ENCODE results near the gene L1CAM. TPM values are rescaled to one million over a fixed set of nuclear protein-coding genes. Genes with fewer than 3 reads are reported as not detected.

The L1CAM gene
- total RNA-seq, 1 experiment from 2014 or later = 20.7 TPM

DNA sequence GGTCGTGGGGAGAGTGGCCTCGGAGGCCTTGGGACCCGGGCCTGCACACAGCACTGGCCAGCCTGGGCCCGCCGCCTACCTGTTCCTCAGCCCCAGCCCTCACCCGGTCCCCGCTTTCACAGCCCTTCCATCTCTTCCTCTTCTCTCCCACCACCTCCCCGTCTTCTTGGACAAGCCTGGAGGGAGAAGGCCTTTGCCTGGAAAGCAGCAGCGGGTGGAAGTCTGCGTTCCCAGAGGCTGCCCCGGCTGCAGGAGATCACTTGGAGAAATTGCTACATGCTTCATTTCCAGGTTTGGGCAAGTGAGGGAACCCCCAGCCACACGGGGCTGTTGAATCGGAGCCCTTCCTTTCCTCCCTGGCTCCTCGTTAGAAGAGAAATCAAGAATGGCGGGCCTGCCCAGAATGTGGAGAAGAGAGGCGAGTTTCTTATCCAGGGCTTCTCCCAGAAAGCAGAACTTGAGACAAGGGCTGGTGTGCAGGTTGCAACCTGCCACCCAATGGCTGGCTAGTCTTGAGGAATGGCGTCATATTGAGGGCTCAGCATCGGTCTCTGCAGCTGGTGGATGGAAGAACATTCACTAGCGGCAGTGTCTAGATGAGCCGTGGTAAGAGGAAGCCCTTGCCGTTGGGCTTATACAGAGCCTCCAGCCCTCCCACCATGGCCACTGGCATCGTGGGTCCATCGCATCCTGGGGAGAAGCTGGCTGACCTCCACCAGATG, 54.4 kb downstream of the L1CAM start:
- Mint-ChIP-seq H3K27ac (ENCODE audit: low read depth, unreplicated experiment) (no peak overlapping the region), H3K27me3 (ENCODE audit: insufficient read depth, unreplicated experiment) (peaks cover 61% of the 10 kb centered on the region), H3K4me1 (ENCODE audit: insufficient read depth, unreplicated experiment) (no peaks in the 10 kb centered on the region), H3K36me3 (ENCODE audit: insufficient read depth, unreplicated experiment) (no peaks in the 10 kb centered on the region), H3K4me3 (ENCODE audit: unreplicated experiment) (peak overlapping the region; percentile 44), H3K9me3 (ENCODE audit: unreplicated experiment) (no peaks in the 10 kb centered on the region)
- no peak for DNase-seq (ENCODE audit: unreplicated experiment)
- POLR2A ChIA-PET = no interaction called here
- no TSS peak for BruUV-seq (replicated peaks)
- TF ChIP-seq, protein P1, sequence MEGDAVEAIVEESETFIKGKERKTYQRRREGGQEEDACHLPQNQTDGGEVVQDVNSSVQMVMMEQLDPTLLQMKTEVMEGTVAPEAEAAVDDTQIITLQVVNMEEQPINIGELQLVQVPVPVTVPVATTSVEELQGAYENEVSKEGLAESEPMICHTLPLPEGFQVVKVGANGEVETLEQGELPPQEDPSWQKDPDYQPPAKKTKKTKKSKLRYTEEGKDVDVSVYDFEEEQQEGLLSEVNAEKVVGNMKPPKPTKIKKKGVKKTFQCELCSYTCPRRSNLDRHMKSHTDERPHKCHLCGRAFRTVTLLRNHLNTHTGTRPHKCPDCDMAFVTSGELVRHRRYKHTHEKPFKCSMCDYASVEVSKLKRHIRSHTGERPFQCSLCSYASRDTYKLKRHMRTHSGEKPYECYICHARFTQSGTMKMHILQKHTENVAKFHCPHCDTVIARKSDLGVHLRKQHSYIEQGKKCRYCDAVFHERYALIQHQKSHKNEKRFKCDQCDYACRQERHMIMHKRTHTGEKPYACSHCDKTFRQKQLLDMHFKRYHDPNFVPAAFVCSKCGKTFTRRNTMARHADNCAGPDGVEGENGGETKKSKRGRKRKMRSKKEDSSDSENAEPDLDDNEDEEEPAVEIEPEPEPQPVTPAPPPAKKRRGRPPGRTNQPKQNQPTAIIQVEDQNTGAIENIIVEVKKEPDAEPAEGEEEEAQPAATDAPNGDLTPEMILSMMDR (IDR thresholded peaks at IDR 0.05; ENCODE audit: unreplicated experiment) = no peak
- intact Hi-C loops (cut with micrococcal nuclease) = no loop called here
- CTCF ChIA-PET = no interaction called here

DNA sequence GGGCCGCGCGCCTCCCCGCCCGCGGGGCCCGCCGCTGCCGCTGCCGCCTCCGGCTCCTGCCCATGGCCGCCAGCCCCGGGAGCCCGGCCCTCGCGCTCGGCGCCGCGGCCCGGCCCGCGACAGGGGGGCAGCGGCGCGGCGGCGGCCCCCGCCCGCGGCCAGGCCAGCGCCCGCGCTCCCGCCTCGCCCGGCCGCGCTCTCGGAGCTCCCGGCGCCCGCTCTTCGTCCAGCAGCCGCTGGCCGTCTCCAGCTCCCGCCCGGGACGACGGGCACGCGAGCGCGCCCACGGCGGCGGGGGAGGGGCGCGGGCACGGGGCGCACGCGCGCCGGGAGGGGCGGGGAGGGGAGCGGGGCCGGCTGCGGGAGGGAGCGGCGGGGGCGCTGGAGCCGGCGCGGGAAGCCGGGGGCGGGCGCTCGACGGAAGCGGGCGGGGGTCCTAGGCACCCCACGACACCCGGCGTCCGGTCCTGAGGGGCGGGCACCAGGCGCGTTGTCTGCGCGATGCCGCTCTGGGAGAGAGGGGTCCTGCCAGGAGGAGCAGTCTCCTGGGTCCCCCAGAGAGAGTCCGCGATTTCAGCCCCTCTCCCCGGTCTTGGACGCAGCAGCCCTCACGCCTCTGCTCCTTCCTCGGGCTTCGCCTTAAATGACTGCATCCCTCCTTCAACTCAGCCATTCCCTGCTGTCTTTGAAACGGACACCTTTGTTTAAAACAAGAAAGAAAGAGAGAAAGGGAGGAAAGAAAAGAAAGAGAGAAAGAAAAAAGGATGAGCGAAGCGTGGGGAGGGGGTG, 55.1 kb downstream of the L1CAM start:
- no peaks in the 10 kb centered on the region for H3K9me3 Mint-ChIP-seq (ENCODE audit: unreplicated experiment)

DNA sequence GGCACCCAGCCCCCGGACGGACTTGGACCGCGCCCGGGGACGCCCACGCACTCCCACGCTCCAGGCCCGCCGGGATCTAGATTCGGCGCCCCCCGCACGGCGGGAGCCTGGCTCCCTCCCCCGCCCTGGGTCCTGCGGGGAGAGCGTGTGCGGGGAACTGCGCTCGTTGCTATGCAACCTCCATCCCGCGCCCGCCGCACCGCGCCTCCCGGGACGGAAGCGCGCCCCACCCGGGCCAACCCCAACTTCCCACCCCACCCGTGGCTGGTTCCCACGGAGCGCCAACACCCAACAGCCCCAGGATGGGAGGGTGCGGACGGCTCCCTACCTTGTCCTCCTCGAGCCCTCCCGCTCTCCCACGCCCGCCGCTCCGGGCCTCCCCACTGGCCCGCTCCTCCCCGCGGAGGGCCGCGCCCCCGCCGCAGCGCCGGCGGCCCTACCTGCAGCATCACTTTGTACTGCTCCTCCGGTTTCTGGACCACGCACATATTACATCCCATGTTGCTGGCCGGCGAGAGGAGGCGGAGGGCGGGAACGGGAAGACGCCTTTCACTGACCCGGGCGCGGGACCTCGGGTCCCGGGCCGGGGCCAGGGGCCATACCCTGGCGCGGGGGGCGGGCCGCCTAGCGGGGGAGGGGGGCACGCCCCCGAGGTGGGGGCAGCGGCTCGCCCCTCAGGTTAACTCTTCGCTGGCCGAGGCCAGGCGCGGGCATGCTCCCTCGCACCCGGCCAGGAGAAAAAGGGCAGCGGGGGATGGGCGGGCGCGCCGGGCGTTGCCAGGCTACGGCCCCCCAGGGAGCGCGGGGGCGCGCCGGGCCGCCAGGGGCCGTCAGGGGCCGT, 56.0 kb downstream of the L1CAM start, which contains the start of gene PDZD4:
TSS of gene PDZD4 (minus strand) at position 746 of the 841 bp plus-strand sequence. CDS start at position 500, 246 bp downstream.
- POLR2A ChIA-PET = no interaction called here
- no peaks in the 10 kb centered on the region for H3K36me3 Mint-ChIP-seq (ENCODE audit: insufficient read depth, unreplicated experiment)
- intact Hi-C loops (cut with micrococcal nuclease) = no loop called here
- BruUV-seq (replicated peaks) = no TSS peak
- no peak for DNase-seq (ENCODE audit: unreplicated experiment)
- TF ChIP-seq, protein P1 (IDR thresholded peaks at IDR 0.05; ENCODE audit: unreplicated experiment) = no peak
- peak within 1 kb of the TSS; percentile 44 for H3K4me3 Mint-ChIP-seq (ENCODE audit: unreplicated experiment)
- peaks cover 70% of the 10 kb centered on the region for H3K27me3 Mint-ChIP-seq (ENCODE audit: insufficient read depth, unreplicated experiment)
- no peaks in the 10 kb centered on the region for H3K4me1 Mint-ChIP-seq (ENCODE audit: insufficient read depth, unreplicated experiment)
- CTCF ChIA-PET = no interaction called here
- no peak within 1 kb of the TSS for H3K27ac Mint-ChIP-seq (ENCODE audit: low read depth, unreplicated experiment)
- no peaks in the 10 kb centered on the region for H3K9me3 Mint-ChIP-seq (ENCODE audit: unreplicated experiment)

More for the DNA sequence above, 55.1 kb downstream of the L1CAM start:
- H3K27ac Mint-ChIP-seq (ENCODE audit: low read depth, unreplicated experiment) = no peak overlapping the region
- intact Hi-C loops (cut with micrococcal nuclease) = no loop called here
- no peak for DNase-seq (ENCODE audit: unreplicated experiment)
- CTCF ChIA-PET = no interaction called here
- TF ChIP-seq, protein P1 (IDR thresholded peaks at IDR 0.05; ENCODE audit: unreplicated experiment) = no peak
- POLR2A ChIA-PET = no interaction called here
- no peaks in the 10 kb centered on the region for H3K4me1 Mint-ChIP-seq (ENCODE audit: insufficient read depth, unreplicated experiment)
- no peaks in the 10 kb centered on the region for H3K36me3 Mint-ChIP-seq (ENCODE audit: insufficient read depth, unreplicated experiment)
- peaks cover 64% of the 10 kb centered on the region for H3K27me3 Mint-ChIP-seq (ENCODE audit: insufficient read depth, unreplicated experiment)
- peak overlapping the region; percentile 44 for H3K4me3 Mint-ChIP-seq (ENCODE audit: unreplicated experiment)
- no TSS peak for BruUV-seq (replicated peaks)

DNA sequence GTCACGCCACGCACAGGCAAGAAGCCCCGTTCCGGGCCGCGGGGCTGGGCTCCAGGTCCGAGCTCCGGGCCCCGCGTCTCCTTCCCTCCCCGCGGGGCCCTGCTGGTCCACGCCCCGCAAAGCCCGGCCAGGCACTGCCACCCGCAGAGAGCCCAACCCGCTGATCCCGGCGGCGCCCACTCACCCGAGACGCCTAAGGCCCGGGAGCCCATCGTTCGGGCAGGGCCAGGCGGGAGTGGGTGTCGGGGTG, 56.5 kb downstream of the L1CAM start:
- H3K4me1 Mint-ChIP-seq (ENCODE audit: insufficient read depth, unreplicated experiment) = no peaks in the 10 kb centered on the region
- no peaks in the 10 kb centered on the region for H3K9me3 Mint-ChIP-seq (ENCODE audit: unreplicated experiment)
- no peak overlapping the region for H3K4me3 Mint-ChIP-seq (ENCODE audit: unreplicated experiment)
- no TSS peak for BruUV-seq (replicated peaks)
- ChIA-PET CTCF (no interaction called here), POLR2A (no interaction called here)
- H3K27me3 Mint-ChIP-seq (ENCODE audit: insufficient read depth, unreplicated experiment) = peaks cover 70% of the 10 kb centered on the region
- TF ChIP-seq, protein P1 (IDR thresholded peaks at IDR 0.05; ENCODE audit: unreplicated experiment) = no peak
- H3K27ac Mint-ChIP-seq (ENCODE audit: low read depth, unreplicated experiment) = no peak overlapping the region
- no peak for DNase-seq (ENCODE audit: unreplicated experiment)
- intact Hi-C loops (cut with micrococcal nuclease) = no loop called here
- H3K36me3 Mint-ChIP-seq (ENCODE audit: insufficient read depth, unreplicated experiment) = no peaks in the 10 kb centered on the region

Measured in MCF 10A (cell line).